HuH-7 (cell line): ENCODE measurements around the gene NR1H3.
"Not testable (repeated sequence)": the region's sequence is repeated elsewhere in the genome, so short reads cannot be mapped to it uniquely, and the experiment has no call there.

Experiments
- DNase-seq: peaks from one replicate; pipeline ENCODE4 v3.0.0; 2011; ENCODE audit warnings: low spot score

The NR1H3 gene

DNA sequence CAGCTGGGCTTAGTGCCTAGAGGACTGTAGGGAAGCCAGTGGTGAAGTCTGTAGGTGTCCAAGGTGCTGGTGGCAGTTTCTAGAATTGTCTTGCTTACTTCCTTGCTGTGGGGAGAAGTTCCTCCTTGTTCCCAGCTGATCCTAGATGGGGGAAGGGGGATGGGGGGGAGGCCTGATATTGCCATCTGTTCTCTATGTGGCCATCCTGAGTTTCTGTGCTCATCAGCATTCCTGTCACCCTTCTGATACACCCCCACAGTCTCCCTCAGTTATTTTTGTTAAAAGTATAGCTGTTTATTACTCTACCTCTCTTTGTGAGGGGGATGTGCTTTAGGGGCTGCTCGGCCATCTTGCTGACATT is 48.7 kb downstream of the NR1H3 start:
- DNase-seq = no peak

DNA sequence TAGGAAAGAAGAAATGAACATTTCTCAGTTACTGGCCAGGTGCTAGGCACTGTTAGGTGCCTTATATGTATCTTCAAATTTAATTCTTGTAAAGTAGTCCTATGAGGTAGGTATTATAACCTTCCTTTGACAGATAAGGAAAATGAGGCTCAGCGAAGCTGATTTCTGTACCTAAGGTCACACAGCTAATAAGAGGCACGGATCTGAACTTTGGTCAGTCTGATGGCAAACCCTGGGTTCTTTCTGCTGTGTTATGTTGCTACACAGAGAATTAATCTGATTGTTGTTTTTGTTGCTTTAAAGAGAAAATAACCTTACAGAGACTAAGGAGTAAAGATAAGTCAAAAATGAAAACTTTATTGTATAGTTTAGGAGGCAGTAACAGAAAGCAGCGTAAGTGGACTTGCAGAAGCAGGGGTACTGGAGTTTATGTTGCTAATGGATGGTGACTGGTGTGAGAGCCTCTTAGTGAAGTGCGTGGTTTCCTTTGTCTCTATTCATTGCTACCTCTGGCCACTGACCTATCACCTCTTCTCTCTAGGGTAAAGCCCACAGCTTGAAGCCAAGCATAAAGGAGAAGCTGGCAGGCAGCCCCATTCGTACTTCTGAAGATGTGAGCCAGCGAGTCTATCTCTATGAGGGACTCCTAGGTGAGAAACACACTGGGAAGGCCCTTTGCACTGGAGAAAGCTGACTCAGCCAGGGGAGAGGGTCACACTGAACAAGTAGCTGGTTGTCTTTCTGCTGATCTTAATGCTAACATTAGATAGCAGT is 50.4 kb downstream of the NR1H3 start:
- no peak for DNase-seq

DNA sequence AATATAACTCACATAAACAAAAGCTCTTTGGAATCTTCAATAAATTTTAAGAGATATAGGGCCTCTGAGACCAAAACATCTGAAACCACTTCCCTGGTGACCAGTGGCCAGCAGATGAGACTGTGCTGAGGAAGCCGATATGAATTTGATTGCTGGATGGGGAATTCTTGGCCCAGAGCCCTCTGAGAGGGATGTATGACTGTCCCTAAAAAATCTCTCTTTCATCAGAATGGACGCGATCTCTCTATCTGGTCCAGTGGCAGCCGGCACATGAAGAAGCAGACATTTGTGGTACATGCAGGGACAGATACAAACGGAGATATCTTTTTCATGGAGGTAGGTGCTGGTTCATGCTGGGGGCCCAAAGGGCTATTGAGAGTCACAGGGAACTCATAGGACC is 57.2 kb downstream of the NR1H3 start:
- DNase-seq = no peak

- not testable (repeated sequence) for DNase-seq
Measured at GRCh38 chr11:47316501-47316900, 58.7 kb downstream of the NR1H3 start.

DNA sequence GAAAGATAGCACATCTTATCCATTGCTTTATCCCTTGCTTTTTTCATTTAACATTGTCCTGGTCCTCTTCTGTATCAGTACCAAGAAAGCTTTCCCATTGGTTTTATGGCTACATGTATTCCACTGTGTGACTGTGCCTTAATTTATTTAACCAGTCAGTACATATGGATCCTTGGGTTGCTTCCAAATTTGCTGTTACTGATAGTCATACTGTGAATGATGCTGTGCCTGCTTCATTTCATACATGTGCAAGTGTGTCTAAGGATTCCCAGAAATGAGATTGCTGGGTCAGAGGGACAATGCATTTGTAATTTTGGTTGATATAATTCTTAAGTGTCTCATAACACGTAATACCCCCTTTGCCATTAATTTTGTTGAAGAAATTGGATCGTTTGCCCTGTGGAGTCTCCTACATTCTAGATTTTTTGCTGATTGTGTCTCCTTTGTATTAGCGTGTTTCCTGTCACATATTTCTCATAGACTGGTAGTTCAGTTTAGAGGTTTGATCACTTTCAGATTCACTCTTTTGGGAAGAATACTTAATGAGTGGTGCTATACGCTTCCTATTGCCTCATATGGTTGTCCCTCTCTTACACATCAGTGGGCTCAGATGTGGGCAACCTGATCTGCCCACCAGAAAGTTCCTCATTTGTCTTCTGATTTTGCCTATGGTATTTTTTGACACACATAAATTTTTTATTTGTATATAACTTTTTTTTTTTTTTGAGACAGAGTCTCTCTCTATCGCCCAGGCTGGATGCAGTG is 59.5 kb downstream of the NR1H3 start:
- DNase-seq = no peak

DNA sequence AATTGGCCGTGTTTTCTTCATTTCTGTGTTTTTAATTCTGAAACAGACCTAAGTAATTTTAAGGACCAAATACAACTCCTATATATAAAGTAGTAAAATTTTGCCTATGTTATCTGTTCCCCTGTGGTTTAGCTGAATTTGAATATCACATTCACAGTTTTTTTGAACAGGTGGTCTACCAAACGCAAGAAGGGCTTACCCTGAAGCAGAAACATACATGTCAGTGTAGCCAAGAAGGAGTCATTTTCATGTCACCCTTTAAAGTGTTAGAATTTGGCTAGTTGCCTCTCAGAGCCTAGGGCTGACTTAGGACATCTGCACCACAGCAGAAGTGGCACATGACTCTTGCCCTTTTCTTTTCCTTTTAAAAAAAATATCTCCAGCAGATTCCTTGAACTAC is 60.4 kb downstream of the NR1H3 start:
- DNase-seq = no peak
